Endothelial cell (in vitro differentiated cells): Measurements from ENCODE around the gene CHAMP1. TPM values are rescaled to one million over a fixed set of nuclear protein-coding genes. Genes with fewer than 3 reads are reported as not detected.
"Not testable (repeated sequence)": the region's sequence is repeated elsewhere in the genome, so short reads cannot be mapped to it uniquely, and the experiment has no call there.

ENCODE experiments used
- DNase-seq: peaks from one replicate; pipeline ENCODE4 v3.0.0; 2021; ENCODE audit warnings: low spot score
- H3K27ac Mint-ChIP-seq: one replicate; pipeline ENCODE4 v1.8.0; 2021; ENCODE audit warnings: mixed read lengths, inconsistent platforms; ENCODE audit not compliant: unreplicated experiment
- H3K27me3 Mint-ChIP-seq: one replicate; pipeline ENCODE4 v1.8.0; 2021; ENCODE audit warnings: mild to moderate bottlenecking, moderate library complexity, mixed read lengths, inconsistent platforms; ENCODE audit not compliant: unreplicated experiment
- H3K36me3 Mint-ChIP-seq: one replicate; pipeline ENCODE4 v1.8.0; 2021; ENCODE audit warnings: mild to moderate bottlenecking, low read depth, mixed read lengths, inconsistent platforms; ENCODE audit not compliant: unreplicated experiment
- H3K4me1 Mint-ChIP-seq: one replicate; pipeline ENCODE4 v1.8.0; 2021; ENCODE audit warnings: mild to moderate bottlenecking, mixed read lengths, inconsistent platforms; ENCODE audit not compliant: unreplicated experiment
- H3K4me3 Mint-ChIP-seq: one replicate; pipeline ENCODE4 v1.8.0; 2021; ENCODE audit warnings: mild to moderate bottlenecking, mixed read lengths, inconsistent platforms; ENCODE audit not compliant: unreplicated experiment
- H3K9me3 Mint-ChIP-seq: one replicate; pipeline ENCODE4 v1.8.0; 2021; ENCODE audit warnings: mixed read lengths, inconsistent platforms; ENCODE audit not compliant: unreplicated experiment
- CTCF ChIP-seq: fragments of 200-600 bp; sonication (generic); IDR thresholded peaks from one replicate; pipeline ENCODE4 v1.5.0; 2021; ENCODE audit warnings: antibody characterized with exemption; ENCODE audit not compliant: unreplicated experiment
- total RNA-seq: library from RNA; stranded (reverse); fragmentation: NEBNext Ultra II Directional; extraction: Animal tissue kit (Norgen Biotek cat#: 25700); gene quantifications from one replicate; pipeline ENCODE4 v1.2.1, GENCODE V29; 2021; ENCODE audit not compliant: unreplicated experiment

The CHAMP1 gene
- total RNA-seq, 1 donor from 2014 or later, result 21.6 TPM

GRCh38 chr13:114330086-114330485, 15.8 kb downstream of the CHAMP1 start:
- H3K27ac Mint-ChIP-seq, result no peak overlapping the region
- no peak overlapping the region for H3K4me3 Mint-ChIP-seq
- DNase-seq, result no peak
- H3K36me3 Mint-ChIP-seq, result peaks cover 6% of the 10 kb centered on the region
- no peaks in the 10 kb centered on the region for H3K4me1 Mint-ChIP-seq
- no peak for TF ChIP-seq CTCF
- H3K9me3 Mint-ChIP-seq, result no peaks in the 10 kb centered on the region
- no peaks in the 10 kb centered on the region for H3K27me3 Mint-ChIP-seq

GRCh38 chr13:114333881-114334280, 19.6 kb downstream of the CHAMP1 start:
- not testable (repeated sequence) for H3K4me3 Mint-ChIP-seq, H3K27ac Mint-ChIP-seq

GRCh38 chr13:114334305-114335053, 20.2 kb downstream of the CHAMP1 start:
- no peaks in the 10 kb centered on the region for H3K4me1 Mint-ChIP-seq
- no peaks in the 10 kb centered on the region for H3K27me3 Mint-ChIP-seq
- H3K9me3 Mint-ChIP-seq, result no peaks in the 10 kb centered on the region
- TF ChIP-seq CTCF, result no peak
- no peaks in the 10 kb centered on the region for H3K36me3 Mint-ChIP-seq
- DNase-seq, result no peak
- no peak overlapping the region for H3K4me3 Mint-ChIP-seq
- no peak overlapping the region for H3K27ac Mint-ChIP-seq

More at GRCh38 chr13:114333881-114334280, 19.6 kb downstream of the CHAMP1 start:
- H3K36me3 Mint-ChIP-seq, H3K27me3 Mint-ChIP-seq, DNase-seq, H3K4me1 Mint-ChIP-seq, H3K9me3 Mint-ChIP-seq: not testable (repeated sequence)

- not testable (repeated sequence) for H3K36me3 Mint-ChIP-seq, H3K4me1 Mint-ChIP-seq, H3K27ac Mint-ChIP-seq, H3K4me3 Mint-ChIP-seq, H3K27me3 Mint-ChIP-seq, DNase-seq, H3K9me3 Mint-ChIP-seq
These were observed 22.2 kb downstream of the CHAMP1 start for GRCh38 chr13:114336457-114336856.

GRCh38 chr13:114338959-114339358, 24.7 kb downstream of the CHAMP1 start:
- no peak for TF ChIP-seq CTCF
- no peak overlapping the region for H3K27ac Mint-ChIP-seq
- no peaks in the 10 kb centered on the region for H3K27me3 Mint-ChIP-seq
- H3K36me3 Mint-ChIP-seq, result no peaks in the 10 kb centered on the region
- DNase-seq, result no peak
- H3K4me3 Mint-ChIP-seq, result no peak overlapping the region
- no peaks in the 10 kb centered on the region for H3K4me1 Mint-ChIP-seq
- no peaks in the 10 kb centered on the region for H3K9me3 Mint-ChIP-seq

- DNase-seq, result no peak
- H3K4me1 Mint-ChIP-seq, result no peaks in the 10 kb centered on the region
- H3K4me3 Mint-ChIP-seq, result no peak overlapping the region
- no peak overlapping the region for H3K27ac Mint-ChIP-seq
- no peaks in the 10 kb centered on the region for H3K27me3 Mint-ChIP-seq
- peak; percentile 36 for TF ChIP-seq CTCF
- H3K36me3 Mint-ChIP-seq, result no peaks in the 10 kb centered on the region
- no peaks in the 10 kb centered on the region for H3K9me3 Mint-ChIP-seq
These were observed 25.7 kb downstream of the CHAMP1 start for GRCh38 chr13:114339857-114340534.
